Uterus (tissue), 4 donors: Measurements from ENCODE around the gene GTF3C2. TPM values are rescaled to one million over a fixed set of nuclear protein-coding genes. Genes with fewer than 3 reads are reported as not detected.

Experiments
- DNase-seq, 2 donors: peaks; one replicate each; pipeline ENCODE4 v3.0.0-alpha.2; 2019 to 2020
- H3K27ac ChIP-seq, 2 donors: fragments of 200-600 bp; sonication (generic); 1 replicate in 1 of 2; 2 replicates in 1 of 2; pipeline ENCODE4 v1.5.1; 2016 to 2018
- H3K27me3 ChIP-seq, 2 donors: fragments of 200-600 bp; sonication (generic); one replicate each; pipeline ENCODE4 v1.5.1; 2018 to 2019; ENCODE audit warnings: control low read depth in 1 of 2
- H3K36me3 ChIP-seq, 2 donors: fragments of 200-600 bp; sonication (generic); one replicate each; pipeline ENCODE4 v1.5.1; 2019; ENCODE audit warnings: control low read depth in 1 of 2
- H3K4me1 ChIP-seq, 2 donors: fragments of 200-600 bp; sonication (generic); one replicate each; pipeline ENCODE4 v1.5.1; 2018 to 2019; ENCODE audit warnings: control low read depth in 1 of 2
- H3K4me3 ChIP-seq, 2 donors: fragments of 200-600 bp; sonication (generic); 1 replicate in 1 of 2; 2 replicates in 1 of 2; pipeline ENCODE4 v1.5.1; 2018 to 2019; ENCODE audit warnings: mild to moderate bottlenecking in 1 of 2
- H3K9me3 ChIP-seq, 2 donors: fragments of 200-600 bp; sonication (generic); one replicate each; pipeline ENCODE4 v1.5.1; 2019; ENCODE audit warnings: control low read depth in 1 of 2
- CTCF ChIP-seq, 4 experiments: fragments of 200-600 bp in 2 of 4; fragments of 450-650 bp in 2 of 4; sonication (generic) in 2 of 4; IDR thresholded peaks; one replicate each; pipeline ENCODE4 v1.5.1; 2016 to 2019; ENCODE audit warnings: antibody characterized with exemption in 4 of 4, mild to moderate bottlenecking in 2 of 4, moderate library complexity in 1 of 4
- POLR2A ChIP-seq, 2 donors: fragments of 450-650 bp; IDR thresholded peaks; one replicate each; pipeline ENCODE4 v1.6.1; 2016; ENCODE audit warnings: antibody characterized with exemption in 2 of 2, mild to moderate bottlenecking in 1 of 2, moderate library complexity in 1 of 2
- intact Hi-C: fragments of 100-400 bp; cut with DNase I; formaldehyde crosslinking; loops from one replicate; pipeline ENCODE4 v1.15.1; 2023; ENCODE audit warnings: low total_unique reads
- total RNA-seq, 4 donors: library from RNA; depleted of rRNA in 3 of 4; stranded (reverse); fragments of >200 nt in 3 of 4; gene quantifications; one replicate each; pipeline versions ENCODE4 v1.1.0 to v1.2.4, GENCODE V29; 2014 to 2023
- donor health status: DM: yes; HTN: yes; CAD: no.

Gene GTF3C2
- total RNA-seq, 4 donors from 2014 or later, result 21.3 to 70.6 (median 31.2) TPM

- no peaks in the 10 kb centered on the region for H3K36me3 ChIP-seq
- no peak overlapping the region for H3K4me3 ChIP-seq
- H3K27me3 ChIP-seq, result no peaks in the 10 kb centered on the region
- H3K4me1 ChIP-seq, result no peaks in the 10 kb centered on the region
- no peak for DNase-seq
- no peak for TF ChIP-seq POLR2A (IDR thresholded peaks at IDR 0.05)
- TF ChIP-seq CTCF (IDR thresholded peaks at IDR 0.05), result no peak
- intact Hi-C loops, result no loop called here
- no peaks in the 10 kb centered on the region for H3K9me3 ChIP-seq
- no peak overlapping the region for H3K27ac ChIP-seq
Observed at GRCh38 chr2:27298391-27299080, 58.0 kb downstream of the GTF3C2 start.

GRCh38 chr2:27297195-27297594, 59.4 kb downstream of the GTF3C2 start:
- Histone ChIP-seq H3K4me3 (no peak overlapping the region), H3K27ac (no peak overlapping the region), H3K4me1 (no peaks in the 10 kb centered on the region), H3K36me3 (no peaks in the 10 kb centered on the region), H3K9me3 (no peaks in the 10 kb centered on the region), H3K27me3 (no peaks in the 10 kb centered on the region)
- intact Hi-C loops, result no loop called here
- no peak for DNase-seq
- no peak for TF ChIP-seq CTCF (IDR thresholded peaks at IDR 0.05)
- no peak for TF ChIP-seq POLR2A (IDR thresholded peaks at IDR 0.05)

- intact Hi-C loops, result no loop called here
- no peaks in the 10 kb centered on the region for H3K27me3 ChIP-seq
Observed at GRCh38 chr2:27296481-27296880, 60.1 kb downstream of the GTF3C2 start.

GRCh38 chr2:27294928-27295327, 61.6 kb downstream of the GTF3C2 start:
- no peaks in the 10 kb centered on the region for H3K36me3 ChIP-seq
- no peak overlapping the region for H3K27ac ChIP-seq
- TF ChIP-seq POLR2A (IDR thresholded peaks at IDR 0.05) (no peak), CTCF (IDR thresholded peaks at IDR 0.05) (no peak)
- H3K4me1 ChIP-seq, result no peaks in the 10 kb centered on the region
- no peaks in the 10 kb centered on the region for H3K9me3 ChIP-seq
- H3K27me3 ChIP-seq, result no peaks in the 10 kb centered on the region
- intact Hi-C loops, result no loop called here
- no peak overlapping the region for H3K4me3 ChIP-seq
- DNase-seq, result no peak

More at GRCh38 chr2:27296481-27296880, 60.1 kb downstream of the GTF3C2 start:
- no peaks in the 10 kb centered on the region for H3K9me3 ChIP-seq
- no peaks in the 10 kb centered on the region for H3K4me1 ChIP-seq
- H3K36me3 ChIP-seq, result no peaks in the 10 kb centered on the region
- no peak overlapping the region for H3K27ac ChIP-seq
- TF ChIP-seq POLR2A (IDR thresholded peaks at IDR 0.05), result no peak
- TF ChIP-seq CTCF (IDR thresholded peaks at IDR 0.05), result no peak
- no peak for DNase-seq
- no peak overlapping the region for H3K4me3 ChIP-seq

- Histone ChIP-seq H3K4me3 (no peak overlapping the region), H3K27ac (no peak overlapping the region), H3K27me3 (no peaks in the 10 kb centered on the region), H3K9me3 (no peaks in the 10 kb centered on the region), H3K4me1 (no peaks in the 10 kb centered on the region), H3K36me3 (no peaks in the 10 kb centered on the region)
- intact Hi-C loops, result no loop called here
- DNase-seq, result no peak
- TF ChIP-seq POLR2A (IDR thresholded peaks at IDR 0.05), result no peak
Observed at GRCh38 chr2:27291865-27292264, 64.7 kb downstream of the GTF3C2 start.
